ENCODE data around the gene SENP8. TPM values are rescaled to one million over a fixed set of nuclear protein-coding genes. Genes with fewer than 3 reads are reported as not detected.

The SENP8 gene
- total and polyA plus RNA-seq, 10 donors: 0.57 to 3.0 (median 1.4) TPM

DNA sequence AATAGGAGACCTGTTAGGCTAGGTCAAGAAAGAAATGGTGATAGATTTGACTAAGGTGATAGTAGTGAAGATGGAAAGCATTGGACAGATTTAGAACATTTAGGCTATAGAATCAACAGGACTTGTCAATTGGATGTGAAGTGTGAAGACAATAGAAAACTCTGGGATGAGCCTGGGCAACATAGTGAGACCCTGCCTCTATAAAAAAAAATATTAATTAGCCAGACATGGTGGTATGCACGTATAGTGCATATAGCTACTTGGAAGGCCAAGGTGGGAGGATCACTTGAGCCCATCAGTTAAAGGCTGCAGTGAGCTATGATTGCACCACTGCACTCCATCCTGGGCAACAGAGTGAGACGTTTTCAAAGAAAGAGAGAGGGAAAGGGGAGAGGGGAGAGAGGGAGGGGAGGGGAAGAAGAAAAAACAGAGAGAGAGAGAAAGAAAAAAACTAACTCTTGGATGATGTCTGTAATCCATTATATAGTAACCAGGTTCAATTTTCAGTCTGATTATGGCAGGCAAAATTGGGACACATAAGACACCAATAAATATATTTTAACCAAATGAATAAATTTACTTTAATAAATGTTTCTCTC is 9.6 kb downstream of the SENP8 start:
- peaks cover 0 to 5% (median 0%) of the 10 kb centered on the region in 6 donors for H3K4me1 ChIP-seq
- intact Hi-C loops (cut with DNase I; ENCODE audit: low total_unique reads): no loop called here
- no peaks in the 10 kb centered on the region for H3K9me3 ChIP-seq
- WGBS, 5 donors: 49 to 73% (median 62%) methylated on average over 2 of the region's 2 CpGs
- H3K4me3 ChIP-seq: no peak overlapping the region
- H3K36me3 ChIP-seq: no peaks in the 10 kb centered on the region
- DNase-seq: no peak
- no peaks in the 10 kb centered on the region for H3K27me3 ChIP-seq (replicated peaks in 1 of 7)
- TF ChIP-seq POLR2AphosphoS5 (IDR thresholded peaks at IDR 0.05) (no peak), CTCF (IDR thresholded peaks at IDR 0.05 in 8 of 11, conservative IDR thresholded peaks at IDR 0.05 in 3 of 11) (no peak), POLR2A (IDR thresholded peaks at IDR 0.05) (no peak)
- H3K27ac ChIP-seq: no peak overlapping the region

- H3K36me3 ChIP-seq: no peaks in the 10 kb centered on the region
- H3K27me3 ChIP-seq (replicated peaks in 1 of 7): no peaks in the 10 kb centered on the region
- no peaks in the 10 kb centered on the region for H3K9me3 ChIP-seq
- TF ChIP-seq POLR2A (IDR thresholded peaks at IDR 0.05) (no peak), POLR2AphosphoS5 (IDR thresholded peaks at IDR 0.05) (no peak), CTCF (IDR thresholded peaks at IDR 0.05 in 8 of 11, conservative IDR thresholded peaks at IDR 0.05 in 3 of 11) (no peak)
- no peak for DNase-seq
- intact Hi-C loops (cut with DNase I; ENCODE audit: low total_unique reads): no loop called here
- H3K27ac ChIP-seq: no peak overlapping the region
- no peak overlapping the region for H3K4me3 ChIP-seq
- H3K4me1 ChIP-seq: peaks cover 0 to 5% (median 0%) of the 10 kb centered on the region in 6 donors
Measured at GRCh38 chr15:72128359-72128758, 10.2 kb downstream of the SENP8 start.

GRCh38 chr15:72130272-72130671 is 12.1 kb downstream of the SENP8 start:
- TF ChIP-seq POLR2A (IDR thresholded peaks at IDR 0.05) (no peak), CTCF (IDR thresholded peaks at IDR 0.05 in 8 of 11, conservative IDR thresholded peaks at IDR 0.05 in 3 of 11) (no peak), POLR2AphosphoS5 (IDR thresholded peaks at IDR 0.05) (no peak)
- no peaks in the 10 kb centered on the region for H3K4me1 ChIP-seq
- H3K27ac ChIP-seq: no peak overlapping the region
- H3K9me3 ChIP-seq: no peaks in the 10 kb centered on the region
- WGBS, 5 donors: 91 to 99% (median 95%) methylated on average over 4 of the region's 4 CpGs
- intact Hi-C loops (cut with DNase I; ENCODE audit: low total_unique reads): no loop called here
- DNase-seq: no peak
- H3K36me3 ChIP-seq: no peaks in the 10 kb centered on the region
- no peaks in the 10 kb centered on the region for H3K27me3 ChIP-seq (replicated peaks in 1 of 7)
- H3K4me3 ChIP-seq: no peak overlapping the region

GRCh38 chr15:72131922-72132321 is 13.7 kb downstream of the SENP8 start:
- no peak for DNase-seq
- WGBS, 5 donors: 61 to 66% (median 63%) methylated on average over 3 of the region's 3 CpGs
- no peaks in the 10 kb centered on the region for H3K9me3 ChIP-seq
- H3K27me3 ChIP-seq (replicated peaks in 1 of 7): no peaks in the 10 kb centered on the region
- H3K4me3 ChIP-seq: no peak overlapping the region
- H3K27ac ChIP-seq: no peak overlapping the region
- no peaks in the 10 kb centered on the region for H3K4me1 ChIP-seq
- no peak for TF ChIP-seq POLR2A (IDR thresholded peaks at IDR 0.05)
- TF ChIP-seq POLR2AphosphoS5 (IDR thresholded peaks at IDR 0.05): no peak
- TF ChIP-seq CTCF (IDR thresholded peaks at IDR 0.05 in 8 of 11, conservative IDR thresholded peaks at IDR 0.05 in 3 of 11): no peak
- H3K36me3 ChIP-seq: no peaks in the 10 kb centered on the region
- intact Hi-C loops (cut with DNase I; ENCODE audit: low total_unique reads): no loop called here
